GM12891 (cell line): Measurements from ENCODE around the gene BRSK2.

ENCODE experiments used
- PAX5 ChIP-seq: IDR thresholded peaks from 2 replicates; pipeline ENCODE4 v1.6.1; 2011; ENCODE audit warnings: low read length, moderate library complexity, mild to moderate bottlenecking; ENCODE audit not compliant: insufficient read depth, severe bottlenecking
- POLR2A ChIP-seq: IDR thresholded peaks from 2 replicates; pipeline ENCODE4 v1.6.1; 2011; ENCODE audit warnings: low read depth, low read length, control low read depth
- POLR2AphosphoS5 ChIP-seq: IDR thresholded peaks from 2 replicates; pipeline ENCODE4 v1.6.1; 2011; ENCODE audit warnings: low read depth, low read length, control low read depth
- TAF1 ChIP-seq: IDR thresholded peaks from 2 replicates; pipeline ENCODE4 v1.6.1; 2011; ENCODE audit warnings: low read depth, low read length, control low read depth

GRCh38 chr11:1504581-1505290 is 115.0 kb downstream of the BRSK2 start:
- no peak for TF ChIP-seq POLR2A
- TF ChIP-seq POLR2AphosphoS5, result no peak
- no peak for TF ChIP-seq TAF1
- TF ChIP-seq PAX5, result no peak
